Neural cell (in vitro differentiated cells): ENCODE data around the gene FOXF1.

Source experiments
- EP300 ChIP-seq: fragments of 450-650 bp; conservative IDR thresholded peaks from 2 replicates; pipeline ENCODE4 v1.6.1; 2014; ENCODE audit warnings: antibody characterized with exemption, mild to moderate bottlenecking, moderate library complexity; ENCODE audit not compliant: poor library complexity, severe bottlenecking
- EZH2 ChIP-seq: fragments of 200-600, 300-800 bp; shearing (Covaris generic), sonication (generic); IDR thresholded peaks from 2 replicates; pipeline ENCODE4 v1.6.1; 2014; ENCODE audit warnings: antibody characterized with exemption, low read length, borderline replicate concordance, mild to moderate bottlenecking; ENCODE audit not compliant: insufficient read depth, poor library complexity, severe bottlenecking
- POLR2AphosphoS5 ChIP-seq: IDR thresholded peaks from 2 replicates; pipeline ENCODE4 v1.6.1; 2012
- SMC3 ChIP-seq: fragments of 450-650 bp; conservative IDR thresholded peaks from 2 replicates; pipeline ENCODE4 v1.6.1; 2014; ENCODE audit warnings: antibody characterized with exemption, mild to moderate bottlenecking, moderate library complexity; ENCODE audit not compliant: poor library complexity
- TF ChIP-seq, protein P1 (sequence below): fragments of 450-650 bp; IDR thresholded peaks from 2 replicates; pipeline ENCODE4 v1.5.1; 2014; ENCODE audit warnings: antibody characterized with exemption, mild to moderate bottlenecking, moderate library complexity; ENCODE audit not compliant: poor library complexity, severe bottlenecking
- TF ChIP-seq, protein P2 (sequence below): IDR thresholded peaks from 2 replicates; pipeline ENCODE4 v1.6.1; 2012; ENCODE audit warnings: borderline replicate concordance

DNA sequence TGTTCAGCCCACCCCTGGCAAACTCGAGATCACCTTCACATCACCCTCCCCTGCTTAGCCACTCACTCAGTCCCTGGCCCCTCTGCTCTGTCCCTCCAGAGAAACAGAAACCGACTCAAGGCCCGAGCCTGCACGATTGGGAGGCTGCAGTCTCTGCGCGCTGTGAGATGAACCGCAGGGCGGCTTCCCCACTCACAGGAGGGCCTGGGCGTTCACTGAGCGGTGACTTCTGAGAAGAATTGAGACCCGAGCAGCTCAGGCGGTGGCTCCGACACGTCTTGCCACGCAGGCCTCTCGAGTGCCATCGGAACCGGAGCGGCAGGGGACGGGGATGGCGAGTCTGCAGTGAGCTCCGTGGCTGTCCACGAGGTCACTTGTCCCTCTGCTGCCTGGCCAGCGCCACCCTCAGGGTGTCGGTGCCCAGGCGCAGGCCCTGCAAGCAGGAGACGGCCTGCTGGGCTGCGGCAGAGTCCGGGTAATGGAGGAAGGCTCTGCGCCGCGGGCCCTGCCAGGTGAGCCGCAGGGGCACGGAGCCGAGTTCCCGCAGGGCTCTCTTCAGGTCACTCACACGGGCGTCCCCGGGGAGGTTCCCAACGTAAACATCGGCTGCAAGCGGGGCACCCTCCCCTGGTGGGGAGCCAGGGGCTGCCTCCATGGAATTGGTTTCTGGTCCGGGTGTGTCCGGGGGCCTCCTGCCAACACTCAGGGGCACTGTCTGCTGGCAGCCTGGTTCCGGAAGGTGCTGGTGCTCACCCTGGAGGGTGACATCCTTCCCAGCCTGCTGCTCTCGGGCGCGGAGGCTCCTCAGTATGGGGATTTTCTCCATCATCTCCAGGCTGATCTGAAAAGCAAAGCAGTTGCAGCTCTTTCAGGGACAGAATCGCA is 21.6 kb downstream of the FOXF1 start:
- TF ChIP-seq POLR2AphosphoS5 = no peak
- TF ChIP-seq, protein P1, sequence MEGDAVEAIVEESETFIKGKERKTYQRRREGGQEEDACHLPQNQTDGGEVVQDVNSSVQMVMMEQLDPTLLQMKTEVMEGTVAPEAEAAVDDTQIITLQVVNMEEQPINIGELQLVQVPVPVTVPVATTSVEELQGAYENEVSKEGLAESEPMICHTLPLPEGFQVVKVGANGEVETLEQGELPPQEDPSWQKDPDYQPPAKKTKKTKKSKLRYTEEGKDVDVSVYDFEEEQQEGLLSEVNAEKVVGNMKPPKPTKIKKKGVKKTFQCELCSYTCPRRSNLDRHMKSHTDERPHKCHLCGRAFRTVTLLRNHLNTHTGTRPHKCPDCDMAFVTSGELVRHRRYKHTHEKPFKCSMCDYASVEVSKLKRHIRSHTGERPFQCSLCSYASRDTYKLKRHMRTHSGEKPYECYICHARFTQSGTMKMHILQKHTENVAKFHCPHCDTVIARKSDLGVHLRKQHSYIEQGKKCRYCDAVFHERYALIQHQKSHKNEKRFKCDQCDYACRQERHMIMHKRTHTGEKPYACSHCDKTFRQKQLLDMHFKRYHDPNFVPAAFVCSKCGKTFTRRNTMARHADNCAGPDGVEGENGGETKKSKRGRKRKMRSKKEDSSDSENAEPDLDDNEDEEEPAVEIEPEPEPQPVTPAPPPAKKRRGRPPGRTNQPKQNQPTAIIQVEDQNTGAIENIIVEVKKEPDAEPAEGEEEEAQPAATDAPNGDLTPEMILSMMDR = no peak
- TF ChIP-seq SMC3 = no peak
- no peak for TF ChIP-seq EZH2
- TF ChIP-seq, protein P2, sequence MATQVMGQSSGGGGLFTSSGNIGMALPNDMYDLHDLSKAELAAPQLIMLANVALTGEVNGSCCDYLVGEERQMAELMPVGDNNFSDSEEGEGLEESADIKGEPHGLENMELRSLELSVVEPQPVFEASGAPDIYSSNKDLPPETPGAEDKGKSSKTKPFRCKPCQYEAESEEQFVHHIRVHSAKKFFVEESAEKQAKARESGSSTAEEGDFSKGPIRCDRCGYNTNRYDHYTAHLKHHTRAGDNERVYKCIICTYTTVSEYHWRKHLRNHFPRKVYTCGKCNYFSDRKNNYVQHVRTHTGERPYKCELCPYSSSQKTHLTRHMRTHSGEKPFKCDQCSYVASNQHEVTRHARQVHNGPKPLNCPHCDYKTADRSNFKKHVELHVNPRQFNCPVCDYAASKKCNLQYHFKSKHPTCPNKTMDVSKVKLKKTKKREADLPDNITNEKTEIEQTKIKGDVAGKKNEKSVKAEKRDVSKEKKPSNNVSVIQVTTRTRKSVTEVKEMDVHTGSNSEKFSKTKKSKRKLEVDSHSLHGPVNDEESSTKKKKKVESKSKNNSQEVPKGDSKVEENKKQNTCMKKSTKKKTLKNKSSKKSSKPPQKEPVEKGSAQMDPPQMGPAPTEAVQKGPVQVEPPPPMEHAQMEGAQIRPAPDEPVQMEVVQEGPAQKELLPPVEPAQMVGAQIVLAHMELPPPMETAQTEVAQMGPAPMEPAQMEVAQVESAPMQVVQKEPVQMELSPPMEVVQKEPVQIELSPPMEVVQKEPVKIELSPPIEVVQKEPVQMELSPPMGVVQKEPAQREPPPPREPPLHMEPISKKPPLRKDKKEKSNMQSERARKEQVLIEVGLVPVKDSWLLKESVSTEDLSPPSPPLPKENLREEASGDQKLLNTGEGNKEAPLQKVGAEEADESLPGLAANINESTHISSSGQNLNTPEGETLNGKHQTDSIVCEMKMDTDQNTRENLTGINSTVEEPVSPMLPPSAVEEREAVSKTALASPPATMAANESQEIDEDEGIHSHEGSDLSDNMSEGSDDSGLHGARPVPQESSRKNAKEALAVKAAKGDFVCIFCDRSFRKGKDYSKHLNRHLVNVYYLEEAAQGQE = no peak
- no peak for TF ChIP-seq EP300
